GM19438 (cell line): ENCODE measurements around the gene RSPO1.
"Not testable (repeated sequence)": the region's sequence is repeated elsewhere in the genome, so short reads cannot be mapped to it uniquely, and the experiment has no call there.

Source experiments
- ATAC-seq: cut with Tn5 transposase; IDR thresholded peaks from one replicate; pipeline ENCODE4 v1.9.1; 2021; ENCODE audit warnings: low read depth; ENCODE audit not compliant: unreplicated experiment

The RSPO1 gene, protein sequence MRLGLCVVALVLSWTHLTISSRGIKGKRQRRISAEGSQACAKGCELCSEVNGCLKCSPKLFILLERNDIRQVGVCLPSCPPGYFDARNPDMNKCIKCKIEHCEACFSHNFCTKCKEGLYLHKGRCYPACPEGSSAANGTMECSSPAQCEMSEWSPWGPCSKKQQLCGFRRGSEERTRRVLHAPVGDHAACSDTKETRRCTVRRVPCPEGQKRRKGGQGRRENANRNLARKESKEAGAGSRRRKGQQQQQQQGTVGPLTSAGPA

DNA sequence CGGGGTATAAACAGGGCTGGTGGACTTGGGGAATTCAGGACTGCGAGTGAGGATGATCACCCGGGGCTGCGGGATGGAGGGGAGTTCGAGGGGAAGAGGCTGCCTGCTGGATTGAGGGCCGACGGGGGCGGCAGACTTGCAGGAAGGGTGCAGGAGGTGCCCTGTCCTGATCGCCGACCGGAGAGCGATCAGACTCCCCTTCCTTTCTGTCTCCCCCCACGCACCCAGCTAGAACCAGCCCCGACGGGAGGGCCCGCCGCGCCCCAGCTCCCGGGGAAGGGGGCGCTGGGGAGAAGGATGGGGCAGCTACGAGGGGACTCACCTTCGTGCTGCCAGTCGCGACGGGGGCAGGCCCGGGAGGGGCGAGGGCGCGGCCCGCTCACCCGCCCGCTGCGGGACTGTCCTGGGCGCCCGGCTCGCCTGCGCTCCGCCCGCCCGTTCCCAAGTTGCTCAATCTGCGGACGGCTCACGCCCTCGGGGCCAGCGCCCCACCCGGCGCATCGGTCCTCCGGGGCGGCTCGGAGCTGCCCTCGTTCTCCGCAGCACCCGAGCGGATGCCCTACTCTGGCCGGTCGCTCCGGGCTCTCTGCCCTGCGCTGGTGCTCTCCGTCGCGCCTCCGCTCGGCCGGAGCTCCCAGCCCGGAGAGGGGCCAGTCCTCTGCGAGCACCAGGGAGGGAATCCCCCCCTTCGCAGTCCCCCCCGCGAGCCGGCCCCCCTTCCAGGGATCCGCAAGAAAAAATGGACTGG lies at the start of gene RSPO1:
RSPO1 (minus strand) TSS at position 649 of the 748 bp plus-strand sequence. CDS start 5,231 bp downstream, outside the sequence.
- ATAC-seq: no peak

DNA sequence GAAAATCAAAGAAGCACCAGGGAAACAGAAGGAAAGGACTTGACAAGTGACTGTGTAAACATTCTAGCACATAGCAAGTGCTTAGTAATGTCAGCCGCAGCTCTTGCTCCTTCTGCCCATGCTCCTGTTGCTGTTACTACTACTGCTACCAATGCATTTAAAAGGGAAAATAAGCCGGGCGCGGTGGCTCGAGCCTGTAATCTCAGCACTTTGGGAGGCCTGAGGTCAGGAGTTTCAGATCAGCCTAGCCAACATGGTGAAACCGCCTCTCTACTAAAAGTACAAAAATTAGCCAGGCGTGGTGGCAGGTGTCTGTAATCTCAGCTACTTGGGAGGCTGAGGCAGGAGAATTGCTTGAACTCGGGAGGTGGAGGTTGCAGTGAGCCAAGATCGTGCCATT lies 49.5 kb upstream of the RSPO1 start:
- ATAC-seq: not testable (repeated sequence)

DNA sequence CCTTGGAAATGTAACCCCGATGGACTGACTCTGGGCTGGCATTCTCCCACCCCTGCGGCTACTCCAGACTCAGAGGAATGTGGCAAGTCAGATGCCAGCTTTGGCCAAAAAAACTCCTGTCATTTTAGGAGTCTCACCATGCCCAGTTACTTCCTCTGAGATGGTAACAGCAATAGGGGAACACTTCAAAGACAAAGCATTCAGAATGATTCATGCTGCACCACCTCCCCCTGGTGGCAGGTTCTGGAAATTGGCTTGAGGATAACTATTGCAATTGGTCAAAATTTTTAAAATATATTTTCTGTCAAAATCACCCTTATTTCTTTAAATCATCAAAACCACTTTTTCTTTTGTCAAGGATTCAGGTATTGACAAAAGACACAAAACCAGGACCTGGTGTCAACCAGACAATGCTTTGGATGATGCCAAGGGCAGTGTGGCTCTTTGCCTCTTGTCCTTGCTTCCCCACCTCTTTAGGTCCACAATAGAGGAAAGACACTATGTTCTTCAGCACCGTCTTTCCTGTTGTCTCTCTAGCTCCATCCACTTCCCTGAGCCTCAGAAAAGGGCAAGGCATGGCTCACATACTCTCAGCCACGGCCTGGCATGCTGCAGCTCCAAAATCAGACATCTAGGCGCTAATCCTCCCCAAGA lies 47.8 kb upstream of the RSPO1 start:
- ATAC-seq: no peak

DNA sequence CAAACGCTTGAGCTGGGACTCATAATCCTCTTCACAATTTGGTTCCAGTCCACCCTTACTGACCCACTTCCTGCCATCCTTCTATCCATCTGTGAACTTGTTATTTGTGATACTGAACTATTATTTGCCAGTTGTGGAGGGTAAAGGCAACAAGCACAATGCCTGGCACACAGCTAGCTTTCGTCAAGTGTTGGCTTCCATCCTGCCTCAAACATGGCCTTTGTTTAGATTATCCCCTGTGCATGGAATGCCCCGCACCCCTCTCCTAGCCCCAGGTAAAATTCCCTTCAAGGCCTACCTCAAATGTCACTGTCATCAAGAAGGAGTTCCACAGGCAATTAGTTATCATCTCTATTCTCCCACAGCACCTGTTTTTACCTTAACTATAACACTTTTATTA lies 46.2 kb upstream of the RSPO1 start:
- ATAC-seq: no peak

DNA sequence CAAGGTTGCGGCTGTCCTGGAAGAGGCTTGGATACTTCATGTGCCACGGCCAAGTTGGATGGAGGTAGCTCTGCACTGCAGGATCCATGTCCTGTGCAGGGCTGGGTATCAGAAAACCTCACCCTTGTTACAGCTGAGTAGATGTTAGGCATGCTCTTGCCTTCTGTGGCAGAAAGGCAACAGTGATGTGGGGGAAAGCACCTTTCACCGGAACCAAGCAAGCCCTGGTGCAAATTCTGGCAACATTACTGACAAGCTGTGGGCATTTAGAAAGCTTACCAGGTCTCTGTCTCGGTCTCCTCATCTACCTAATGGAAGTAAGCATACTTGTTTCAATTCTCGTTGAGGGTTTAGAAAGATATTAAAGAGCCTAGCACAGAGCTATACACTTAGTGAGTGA lies 43.1 kb upstream of the RSPO1 start:
- no peak for ATAC-seq

DNA sequence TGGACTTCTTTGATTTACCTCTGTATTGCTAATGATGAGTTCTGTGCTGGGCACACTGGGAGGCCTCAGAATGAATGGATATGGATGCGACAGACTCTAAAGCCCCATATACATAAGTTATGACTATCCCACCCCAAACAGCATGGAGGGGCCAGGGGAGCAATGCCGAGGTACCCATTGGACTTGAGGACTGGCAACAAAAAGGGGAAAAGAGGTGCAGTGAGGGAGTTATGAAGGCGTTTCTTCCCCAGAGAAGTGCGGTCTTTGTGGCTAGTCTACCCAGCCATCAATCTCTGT lies 42.4 kb upstream of the RSPO1 start:
- no peak for ATAC-seq

DNA sequence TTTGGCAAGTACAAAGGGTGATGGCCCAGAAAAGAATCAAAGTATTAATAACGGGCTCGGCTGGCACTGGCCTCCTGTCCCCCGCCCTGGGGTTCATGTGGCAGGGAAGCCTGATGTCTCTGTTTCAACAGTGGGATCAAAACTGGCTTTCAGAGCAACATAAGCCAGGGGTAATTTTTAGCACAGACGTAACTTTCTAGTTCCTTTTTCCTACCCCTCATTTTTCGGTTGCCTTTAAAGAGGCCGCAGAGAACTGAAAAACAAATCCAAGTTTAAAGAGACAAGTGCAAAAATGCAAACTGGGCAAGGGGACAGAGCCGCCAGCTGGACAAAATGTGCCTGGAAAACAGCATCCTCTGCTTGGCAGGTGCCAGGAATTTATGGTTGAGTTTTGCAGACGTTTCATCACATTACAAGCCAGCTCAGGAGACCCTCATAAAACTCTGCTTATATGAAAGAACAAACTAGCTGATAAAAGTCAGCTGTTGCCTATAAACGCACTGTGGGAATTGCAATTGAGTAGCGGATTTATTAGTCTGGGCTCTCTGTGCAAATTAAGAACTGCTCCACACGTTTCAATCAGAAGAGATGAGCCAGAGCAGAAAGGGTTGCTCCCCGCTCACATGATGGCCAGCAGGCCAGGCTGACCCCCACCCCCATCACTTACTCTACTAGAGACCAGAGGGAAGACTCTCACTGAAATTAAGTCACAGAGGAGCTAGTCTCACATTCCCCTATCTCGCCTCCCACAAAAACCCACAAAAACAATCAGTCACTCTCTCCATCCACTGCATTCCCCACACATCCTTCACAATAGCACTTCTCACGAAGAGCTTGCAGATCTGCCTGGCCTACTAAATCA lies 41.8 kb upstream of the RSPO1 start:
- ATAC-seq: peak; percentile 61

DNA sequence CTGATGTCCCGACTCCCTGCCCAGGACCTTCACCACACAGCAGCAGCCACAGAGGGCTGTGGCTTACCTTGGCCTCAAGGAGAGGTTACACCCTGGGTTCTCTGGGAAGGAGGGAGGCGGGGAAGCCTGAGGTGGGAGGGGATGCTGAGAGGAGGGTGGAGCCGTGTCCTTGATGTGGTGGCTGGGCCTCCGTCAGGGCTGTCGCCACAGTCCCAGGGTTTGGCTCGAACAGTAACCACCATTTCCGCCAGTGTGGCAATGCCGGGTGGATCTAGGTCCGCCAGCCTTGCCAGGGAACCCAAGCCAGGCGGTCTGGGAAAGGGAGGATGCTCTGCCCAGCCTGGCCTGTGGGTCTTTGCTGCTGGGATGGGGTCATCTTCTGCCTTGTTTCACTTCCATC lies 39.2 kb upstream of the RSPO1 start:
- no peak for ATAC-seq

DNA sequence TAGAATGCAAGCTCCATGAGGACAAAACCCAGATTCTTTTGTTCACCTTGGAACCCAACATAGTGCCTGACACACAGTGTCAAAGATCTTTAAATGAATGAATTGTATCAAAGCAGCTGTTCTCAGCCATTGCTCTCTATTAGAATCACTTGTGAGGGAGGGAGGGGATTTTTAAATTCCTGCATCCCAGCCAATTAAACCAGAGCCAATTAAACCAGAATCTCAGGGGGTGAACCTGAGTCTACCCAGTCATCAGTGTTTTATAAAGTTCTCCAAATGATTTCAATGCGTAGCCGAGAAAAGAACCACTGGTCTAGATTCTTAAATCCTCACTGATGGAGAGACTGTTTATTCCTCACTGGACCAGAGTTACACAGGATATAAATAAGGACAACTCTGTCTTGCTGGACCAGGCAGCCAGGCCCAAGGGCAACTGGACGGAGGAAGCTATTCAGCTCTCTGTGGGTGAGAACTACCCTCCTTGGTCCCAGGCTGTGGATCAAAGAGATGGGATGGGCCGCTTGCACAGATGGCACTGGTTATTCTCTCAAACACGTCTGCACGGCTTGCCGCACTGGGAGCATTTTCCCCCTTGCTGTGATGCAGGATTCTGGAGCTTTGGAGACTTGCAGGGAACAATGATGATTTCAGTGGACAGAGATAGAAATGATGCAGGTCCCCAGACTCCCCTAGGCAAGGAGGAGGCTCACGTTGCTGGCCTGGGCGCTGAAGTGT lies 37.6 kb upstream of the RSPO1 start:
- no peak for ATAC-seq

DNA sequence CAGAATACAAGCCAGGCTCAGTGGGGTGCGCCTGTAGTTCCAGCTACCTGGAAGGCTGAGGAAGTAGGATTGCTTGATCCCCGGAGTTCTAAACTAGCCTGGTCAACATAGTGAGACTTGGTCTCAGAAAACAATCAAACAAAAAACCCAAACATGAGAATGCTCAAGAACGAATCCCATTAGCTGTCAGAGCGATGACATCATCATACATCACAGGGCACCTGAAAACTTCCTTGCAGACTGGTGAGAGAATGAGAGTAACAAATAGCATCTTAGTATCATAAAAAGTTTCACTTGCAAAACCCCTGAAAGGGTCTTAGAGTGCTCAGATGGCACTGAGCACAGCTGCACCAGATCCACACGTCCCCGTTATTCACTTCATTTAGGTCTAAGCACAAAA lies 36.6 kb upstream of the RSPO1 start:
- ATAC-seq: no peak

DNA sequence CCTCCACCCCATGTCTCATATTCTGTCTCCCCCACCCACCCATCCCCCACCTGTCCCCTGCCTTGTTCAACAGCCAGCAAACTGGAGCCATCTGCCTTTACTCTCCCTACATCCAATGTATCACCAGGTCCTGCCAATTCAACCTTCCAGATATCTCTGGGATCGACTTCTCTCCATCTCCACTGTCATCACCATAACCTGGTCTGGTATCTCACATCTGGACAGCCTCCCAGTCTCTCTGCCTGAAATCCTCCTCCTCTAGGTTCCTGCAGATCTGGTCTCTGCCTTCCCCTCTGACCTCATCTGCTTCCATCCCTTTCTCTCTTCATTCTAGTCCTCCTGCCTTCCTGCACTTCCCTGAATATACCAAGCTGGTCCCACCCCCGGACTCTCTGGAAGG lies 35.4 kb upstream of the RSPO1 start:
- ATAC-seq: no peak

DNA sequence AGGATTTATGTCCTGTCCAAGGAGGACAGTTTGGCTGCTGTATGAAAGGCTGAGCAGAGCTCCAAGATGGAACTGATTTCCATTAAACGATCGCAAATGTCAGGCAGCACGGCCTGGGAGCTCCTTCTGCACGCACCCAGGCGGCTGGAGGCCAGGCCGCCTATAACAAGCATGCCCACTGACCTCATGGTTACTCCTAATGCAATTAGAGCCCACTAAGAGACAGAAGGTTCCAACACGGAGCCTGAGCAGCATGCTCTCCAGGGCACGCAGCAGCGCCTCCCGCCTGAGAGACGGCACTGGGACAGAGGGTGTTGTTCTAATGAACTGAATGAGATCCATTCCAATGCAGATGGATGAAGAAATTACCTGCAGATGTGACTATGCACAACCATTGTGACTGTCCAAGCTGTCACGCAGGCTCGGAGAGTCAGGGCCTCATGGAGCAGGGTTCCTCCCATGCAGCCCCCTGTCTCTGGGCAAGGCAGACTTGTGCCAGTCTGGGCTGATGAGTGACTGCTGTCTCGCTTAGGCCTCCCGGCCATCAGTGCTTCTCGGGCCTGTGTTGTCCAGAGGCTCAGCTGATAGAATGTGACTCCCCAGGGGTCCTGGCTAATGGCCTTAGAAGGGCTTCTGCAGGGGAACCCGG lies 32.5 kb upstream of the RSPO1 start:
- no peak for ATAC-seq

DNA sequence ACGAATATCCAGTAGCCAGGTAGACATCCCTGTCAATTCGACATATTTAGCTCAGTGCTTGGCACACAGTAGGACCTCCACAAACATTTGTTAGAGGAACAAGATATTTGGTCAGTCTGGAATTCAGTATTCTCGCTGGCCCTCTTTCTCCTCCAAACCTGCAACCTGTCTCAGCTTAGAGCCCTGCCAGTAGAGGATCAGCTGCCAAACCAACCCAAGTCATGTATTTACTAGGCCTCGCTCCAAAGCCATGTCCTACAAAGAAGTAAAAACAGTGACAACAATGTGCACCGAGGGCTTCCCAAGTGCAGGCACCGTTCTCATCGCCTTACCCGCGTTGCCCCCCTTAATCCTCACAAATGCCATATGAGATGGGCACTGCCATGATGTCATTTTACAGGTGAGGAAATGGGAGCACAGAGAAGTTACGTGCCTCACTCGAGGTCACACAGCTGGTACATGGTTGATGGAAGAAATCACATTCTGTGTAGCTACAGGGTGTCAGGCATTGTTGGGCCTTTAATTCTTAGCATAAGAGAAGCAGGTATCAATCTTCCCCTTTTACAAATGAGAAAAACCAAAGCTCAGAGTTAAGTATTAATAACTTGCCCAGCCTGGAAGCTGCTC lies 31.7 kb upstream of the RSPO1 start:
- no peak for ATAC-seq

DNA sequence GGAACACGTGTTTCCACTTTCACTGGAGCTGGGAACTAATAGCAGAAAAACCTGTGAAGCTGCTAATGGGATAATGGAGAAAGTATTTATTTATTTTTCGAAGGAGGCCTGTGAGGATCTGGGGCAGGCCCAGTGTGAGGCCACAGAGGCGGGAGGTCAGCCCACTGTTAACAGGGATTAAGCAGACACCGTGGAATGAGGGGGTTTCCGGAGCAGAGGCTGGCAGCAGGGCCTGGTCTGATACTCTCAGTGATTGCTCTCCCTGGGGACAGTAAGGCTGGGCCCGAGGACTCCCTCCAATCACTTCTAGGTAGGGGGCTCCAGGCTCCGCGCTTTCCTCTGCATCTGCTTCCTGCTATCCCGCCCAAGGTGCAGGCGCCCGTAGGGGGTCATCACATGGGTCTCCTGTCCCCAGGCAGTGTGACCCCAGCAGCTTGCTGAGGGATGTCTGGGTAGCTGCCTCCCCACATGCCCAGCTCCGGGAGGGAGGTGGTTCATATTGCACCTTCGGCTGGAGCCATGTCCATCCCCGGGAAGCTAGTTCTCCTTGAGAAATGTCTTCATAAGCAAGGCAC lies 28.8 kb upstream of the RSPO1 start:
- ATAC-seq: no peak

DNA sequence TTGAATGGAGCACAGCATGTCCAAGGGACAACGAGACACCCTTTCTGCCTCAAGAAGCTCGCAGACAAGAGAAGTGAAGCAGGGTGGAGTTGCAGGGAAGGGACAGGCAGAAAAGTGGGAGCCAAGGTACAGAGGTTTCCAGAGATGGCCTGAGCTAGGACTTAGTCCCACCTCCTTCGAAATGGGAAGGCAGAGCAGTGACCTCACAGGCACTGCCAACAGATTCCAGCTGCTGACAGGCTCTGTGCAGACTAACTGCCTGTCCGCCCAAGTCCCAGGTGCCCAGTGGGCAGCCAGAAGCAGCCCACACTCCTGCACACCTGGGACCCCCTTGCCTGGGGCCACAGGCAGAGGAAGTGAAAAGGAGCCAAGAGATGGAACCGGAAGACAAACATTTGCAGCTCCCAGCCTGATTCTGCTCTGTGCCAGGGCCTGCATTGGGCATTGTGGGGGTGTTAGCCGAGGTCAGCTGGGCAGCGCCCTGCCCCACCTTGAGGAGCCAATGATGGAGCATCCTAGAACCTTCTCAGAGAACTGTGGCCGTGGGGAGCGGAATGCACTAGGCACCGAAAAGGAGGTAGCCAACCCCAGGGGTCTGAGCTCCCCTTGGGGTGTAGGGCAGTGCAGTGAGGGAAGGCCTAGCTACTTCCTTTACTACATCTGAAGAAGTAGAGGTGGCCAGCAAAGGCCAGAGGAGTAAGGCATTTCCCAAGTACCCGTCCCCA lies 27.5 kb upstream of the RSPO1 start:
- no peak for ATAC-seq

DNA sequence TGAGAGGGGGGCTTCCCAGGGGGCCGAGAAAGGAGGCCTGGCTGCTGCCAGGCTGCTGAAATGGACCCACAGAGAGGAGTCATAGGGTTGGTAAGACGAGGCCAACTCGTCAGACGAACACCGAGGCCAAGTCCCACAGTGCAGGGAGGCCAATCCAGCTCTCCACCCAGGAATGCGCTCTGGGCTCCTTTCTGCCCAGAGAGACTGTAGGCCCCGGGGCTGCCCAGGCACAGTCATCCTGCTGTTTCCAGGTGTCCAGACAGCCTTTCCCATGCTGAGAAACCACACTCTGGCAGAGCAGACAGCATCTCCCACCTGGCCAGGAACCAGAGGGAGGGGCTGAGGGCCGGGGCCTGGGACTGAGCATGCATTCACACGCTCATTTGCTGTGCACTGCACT lies 26.7 kb upstream of the RSPO1 start:
- no peak for ATAC-seq

DNA sequence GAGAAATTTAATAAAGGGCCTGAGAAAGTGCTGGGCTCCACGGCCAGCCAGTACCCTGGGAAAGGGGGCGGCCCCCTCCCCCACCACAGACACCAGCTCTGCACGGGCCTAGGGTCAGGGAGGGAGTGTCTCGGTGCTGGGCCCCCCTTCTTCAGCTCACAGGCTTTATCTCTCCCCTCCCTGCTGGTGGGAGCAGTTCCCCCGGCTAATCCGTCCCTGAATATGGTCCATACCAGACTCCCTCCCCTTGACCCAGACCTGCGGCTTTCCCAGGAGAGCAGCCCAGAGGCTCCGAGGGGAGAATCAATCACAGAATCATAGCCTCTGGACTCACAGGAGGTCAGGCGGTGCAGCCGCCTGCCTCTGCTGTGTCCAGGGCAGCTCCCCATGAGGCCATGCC lies 26.0 kb upstream of the RSPO1 start:
- ATAC-seq: no peak

DNA sequence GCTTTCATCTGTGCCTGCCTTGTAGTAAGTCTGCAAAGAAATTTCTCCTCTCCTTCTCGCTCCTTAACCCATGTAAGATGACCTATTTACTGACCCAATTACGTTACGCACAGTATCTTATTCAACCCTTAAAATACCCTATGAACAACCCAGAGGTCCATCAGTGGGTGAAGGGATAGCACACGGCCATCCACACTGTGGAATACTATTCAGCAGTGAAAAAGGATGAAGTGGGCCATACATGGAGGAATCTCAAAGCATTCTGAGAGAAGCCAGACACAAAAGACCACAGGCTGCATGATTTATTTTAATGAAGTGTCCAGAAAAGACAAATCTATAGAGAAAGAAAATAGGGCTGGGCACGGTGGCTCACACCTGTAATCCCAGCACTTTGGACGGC lies 23.8 kb upstream of the RSPO1 start:
- no peak for ATAC-seq
